Measurements from ENCODE around the gene SLC26A11. TPM values are rescaled to one million over a fixed set of nuclear protein-coding genes. Genes with fewer than 3 reads are reported as not detected.

The SLC26A11 gene
- total and polyA plus RNA-seq, 2 of the 13 experiments (the other 11 are each of a cell fraction or from before 2014, with no cell fraction given): 8.7 to 13.2 TPM

DNA sequence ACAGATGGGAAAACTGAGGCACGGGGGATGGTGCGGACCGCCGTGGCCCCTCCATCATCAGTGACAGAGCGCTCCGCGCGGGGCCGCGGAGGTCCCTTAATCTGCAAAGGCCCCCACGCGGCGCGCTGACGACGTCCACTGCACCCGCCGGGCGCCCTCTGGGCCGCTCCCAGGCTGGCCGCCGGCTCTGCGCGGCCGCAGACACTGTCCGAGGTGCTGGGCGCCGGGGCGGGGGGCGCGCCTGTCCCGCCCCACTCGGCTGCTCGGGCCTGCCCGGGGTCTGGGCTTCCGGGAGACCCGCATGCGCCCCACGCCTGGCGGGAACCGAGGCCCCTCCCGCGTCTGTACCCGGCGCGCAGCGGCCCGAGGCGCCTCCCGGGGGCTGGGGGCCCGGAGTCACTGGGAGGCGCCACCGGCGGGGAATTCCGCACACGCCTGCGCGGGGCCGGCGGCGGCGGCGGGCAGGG lies 39.9 kb downstream of the SLC26A11 start (continued):
- TF ChIP-seq HNF1A (IDR thresholded peaks at IDR 0.05; ENCODE audit: low read depth) (no peak), HNF1A (CRISPR knock-in tag; IDR thresholded peaks at IDR 0.05; ENCODE audit: borderline replicate concordance) (no peak), ZNF720 (CRISPR knock-in tag; IDR thresholded peaks at IDR 0.05) (no peak), ADNP (CRISPR knock-in tag; IDR thresholded peaks at IDR 0.05) (no peak), KDM5A (IDR thresholded peaks at IDR 0.05; ENCODE audit: borderline replicate concordance, low read length) (no peak), THYN1 (CRISPR knock-in tag; IDR thresholded peaks at IDR 0.05; ENCODE audit: borderline replicate concordance, low read depth) (no peak), HIC2 (CRISPR knock-in tag; IDR thresholded peaks at IDR 0.05; ENCODE audit: low read depth) (no peak), NFKBIZ (CRISPR knock-in tag; IDR thresholded peaks at IDR 0.05) (no peak), POLR2A (IDR thresholded peaks at IDR 0.05; ENCODE audit: insufficient read depth in 1 of 2, low read depth in 2 of 2, low read length in 2 of 2) (peak in 1 of 2 experiments; percentile 63; a peak in 2 of 4 replicates), ISL2 (CRISPR knock-in tag; IDR thresholded peaks at IDR 0.05) (no peak; the same call in 1 of the 2 replicates), ZFYVE20 (CRISPR knock-in tag; IDR thresholded peaks at IDR 0.05; ENCODE audit: borderline replicate concordance, low read depth) (0 out of 2 replicates have a peak, but pooled peaks have one; percentile 60), ZNF782 (CRISPR knock-in tag; IDR thresholded peaks at IDR 0.05; ENCODE audit: borderline replicate concordance) (peak; percentile 32; the same call in 1 of the 2 replicates), ZNF546 (CRISPR knock-in tag; conservative IDR thresholded peaks at IDR 0.05) (no peak; the same call in 1 of the 2 replicates), RARG (CRISPR knock-in tag; IDR thresholded peaks at IDR 0.05; ENCODE audit: low read depth) (no peak), ZNF256 (CRISPR knock-in tag; conservative IDR thresholded peaks at IDR 0.05) (no peak), MTA1 (CRISPR knock-in tag; IDR thresholded peaks at IDR 0.05; ENCODE audit: borderline replicate concordance) (peak; percentile 54; the same call in 1 of the 2 replicates)
- TF ChIP-seq, protein P1, sequence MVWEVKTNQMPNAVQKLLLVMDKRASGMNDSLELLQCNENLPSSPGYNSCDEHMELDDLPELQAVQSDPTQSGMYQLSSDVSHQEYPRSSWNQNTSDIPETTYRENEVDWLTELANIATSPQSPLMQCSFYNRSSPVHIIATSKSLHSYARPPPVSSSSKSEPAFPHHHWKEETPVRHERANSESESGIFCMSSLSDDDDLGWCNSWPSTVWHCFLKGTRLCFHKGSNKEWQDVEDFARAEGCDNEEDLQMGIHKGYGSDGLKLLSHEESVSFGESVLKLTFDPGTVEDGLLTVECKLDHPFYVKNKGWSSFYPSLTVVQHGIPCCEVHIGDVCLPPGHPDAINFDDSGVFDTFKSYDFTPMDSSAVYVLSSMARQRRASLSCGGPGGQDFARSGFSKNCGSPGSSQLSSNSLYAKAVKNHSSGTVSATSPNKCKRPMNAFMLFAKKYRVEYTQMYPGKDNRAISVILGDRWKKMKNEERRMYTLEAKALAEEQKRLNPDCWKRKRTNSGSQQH (CRISPR knock-in tag; IDR thresholded peaks at IDR 0.05; ENCODE audit: low read depth): no peak
- TF ChIP-seq, protein P2, sequence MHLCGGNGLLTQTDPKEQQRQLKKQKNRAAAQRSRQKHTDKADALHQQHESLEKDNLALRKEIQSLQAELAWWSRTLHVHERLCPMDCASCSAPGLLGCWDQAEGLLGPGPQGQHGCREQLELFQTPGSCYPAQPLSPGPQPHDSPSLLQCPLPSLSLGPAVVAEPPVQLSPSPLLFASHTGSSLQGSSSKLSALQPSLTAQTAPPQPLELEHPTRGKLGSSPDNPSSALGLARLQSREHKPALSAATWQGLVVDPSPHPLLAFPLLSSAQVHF (CRISPR knock-in tag; IDR thresholded peaks at IDR 0.05): peak; percentile 40; the same call in 1 of the 2 replicates

Data from HepG2 (cell line).